ENCODE data around the gene TDG.
A peak's percentile ranks its signal among the peaks of the same experiment; 100 is the strongest.

TDG gene

GRCh38 chr12:103930787-103931735, 34.6 kb upstream of the TDG start:
- no peak overlapping the region for H2AK5ac ChIP-seq (ENCODE audit: low read length, severe bottlenecking)
- no peaks in the 10 kb centered on the region for H3K9me3 ChIP-seq (ENCODE audit: control insufficient read depth, low read length)
- peak overlapping the region; percentile 70 to 94 for H3K4me3 ChIP-seq (ENCODE audit: insufficient read depth in 1 of 2, low read depth in 1 of 2, low read length in 2 of 2)
- H3K14ac ChIP-seq (ENCODE audit: low read length in 2 of 2): no peak overlapping the region
- no peak overlapping the region for H2AFZ ChIP-seq (ENCODE audit: low read depth, low read length)
- no peak overlapping the region for H4K8ac ChIP-seq (ENCODE audit: low read length)
- H3K23ac ChIP-seq (ENCODE audit: low read length in 2 of 2): no peak overlapping the region
- no peak for DNase-seq
- peak overlapping the region; percentile 99 for H3K9ac ChIP-seq (ENCODE audit: low read length)
- peaks cover 3 to 37% of the 10 kb centered on the region in 2 experiments for H3K36me3 ChIP-seq (ENCODE audit: control insufficient read depth in 1 of 2, insufficient read depth in 2 of 2, low read depth in 1 of 2, low read length in 2 of 2)
- H2BK120ac ChIP-seq (ENCODE audit: low read depth, low read length): no peak overlapping the region
- no peak overlapping the region for H2BK5ac ChIP-seq (ENCODE audit: low read depth, low read length, poor library complexity, severe bottlenecking)
- peak overlapping the region; percentile 24 for H3K27ac ChIP-seq (ENCODE audit: low read length, poor library complexity, severe bottlenecking)
- H3K4me2 ChIP-seq (ENCODE audit: low read length, poor library complexity, severe bottlenecking): peak overlapping the region; percentile 81
- peaks cover 2% of the 10 kb centered on the region for H3K4me1 ChIP-seq (ENCODE audit: control insufficient read depth, insufficient read depth, low read depth, low read length)
- no peak overlapping the region for H2BK12ac ChIP-seq (ENCODE audit: low read length in 2 of 2)
- no peak overlapping the region for H4K91ac ChIP-seq (ENCODE audit: low read length)
- no peak overlapping the region for H2BK15ac ChIP-seq (ENCODE audit: low read depth, poor library complexity, severe bottlenecking)
- under 1% methylated on average over 25 of the region's 37 CpGs for WGBS
- peaks cover 4% of the 10 kb centered on the region for H3K79me1 ChIP-seq (replicated peaks; ENCODE audit: low read length, poor library complexity, severe bottlenecking)
- H3K27me3 ChIP-seq (ENCODE audit: control insufficient read depth in 1 of 2, insufficient read depth in 1 of 2, low read length in 2 of 2): no peaks in the 10 kb centered on the region
- H3K18ac ChIP-seq (ENCODE audit: low read depth in 1 of 2, low read length in 2 of 2): peak overlapping the region; percentile 64 to 65
- H3K4ac ChIP-seq (ENCODE audit: low read depth in 1 of 2, low read length in 2 of 2): peak overlapping the region in 1 of 2 experiments; percentile 74

GRCh38 chr12:103933237-103933636, 32.4 kb upstream of the TDG start:
- no peak overlapping the region for H3K27ac ChIP-seq (ENCODE audit: low read length, poor library complexity, severe bottlenecking)
- H4K8ac ChIP-seq (ENCODE audit: low read length): no peak overlapping the region
- H3K4ac ChIP-seq (ENCODE audit: low read depth in 1 of 2, low read length in 2 of 2): no peak overlapping the region
- H4K91ac ChIP-seq (ENCODE audit: low read length): no peak overlapping the region
- H2BK12ac ChIP-seq (ENCODE audit: low read length in 2 of 2): no peak overlapping the region
- H2BK5ac ChIP-seq (ENCODE audit: low read depth, low read length, poor library complexity, severe bottlenecking): no peak overlapping the region
- no peaks in the 10 kb centered on the region for H3K27me3 ChIP-seq (ENCODE audit: control insufficient read depth in 1 of 2, insufficient read depth in 1 of 2, low read length in 2 of 2)
- no peak overlapping the region for H2BK15ac ChIP-seq (ENCODE audit: low read depth, poor library complexity, severe bottlenecking)
- H3K36me3 ChIP-seq (ENCODE audit: control insufficient read depth in 1 of 2, insufficient read depth in 2 of 2, low read depth in 1 of 2, low read length in 2 of 2): peaks cover 13 to 59% of the 10 kb centered on the region in 2 experiments
- peaks cover 3% of the 10 kb centered on the region for H3K79me1 ChIP-seq (replicated peaks; ENCODE audit: low read length, poor library complexity, severe bottlenecking)
- peak overlapping the region; percentile 99 for H3K9ac ChIP-seq (ENCODE audit: low read length)
- peak overlapping the region in 1 of 2 experiments; percentile 94 for H3K4me3 ChIP-seq (ENCODE audit: insufficient read depth in 1 of 2, low read depth in 1 of 2, low read length in 2 of 2)
- DNase-seq: peak; percentile 22
- peak overlapping the region; percentile 18 for H3K4me2 ChIP-seq (ENCODE audit: low read length, poor library complexity, severe bottlenecking)
- no peak overlapping the region for H3K14ac ChIP-seq (ENCODE audit: low read length in 2 of 2)
- 86% methylated on average over 1 of the region's 2 CpGs for WGBS
- no peak overlapping the region for H2BK120ac ChIP-seq (ENCODE audit: low read depth, low read length)
- H2AK5ac ChIP-seq (ENCODE audit: low read length, severe bottlenecking): no peak overlapping the region
- H3K4me1 ChIP-seq (ENCODE audit: control insufficient read depth, insufficient read depth, low read depth, low read length): peaks cover 2% of the 10 kb centered on the region
- H3K18ac ChIP-seq (ENCODE audit: low read depth in 1 of 2, low read length in 2 of 2): no peak overlapping the region
- no peak overlapping the region for H3K23ac ChIP-seq (ENCODE audit: low read length in 2 of 2)
- no peak overlapping the region for H2AFZ ChIP-seq (ENCODE audit: low read depth, low read length)
- no peaks in the 10 kb centered on the region for H3K9me3 ChIP-seq (ENCODE audit: control insufficient read depth, low read length)

GRCh38 chr12:103936679-103937078, 29.0 kb upstream of the TDG start:
- 100% methylated on average over 2 of the region's 3 CpGs for WGBS
- no peak overlapping the region for H3K27ac ChIP-seq (ENCODE audit: low read length, poor library complexity, severe bottlenecking)
- no peak overlapping the region for H3K4me3 ChIP-seq (ENCODE audit: insufficient read depth in 1 of 2, low read depth in 1 of 2, low read length in 2 of 2)
- H2AFZ ChIP-seq (ENCODE audit: low read depth, low read length): no peak overlapping the region
- no peak overlapping the region for H2BK12ac ChIP-seq (ENCODE audit: low read length in 2 of 2)
- no peak overlapping the region for H2BK5ac ChIP-seq (ENCODE audit: low read depth, low read length, poor library complexity, severe bottlenecking)
- no peak overlapping the region for H2AK5ac ChIP-seq (ENCODE audit: low read length, severe bottlenecking)
- H4K8ac ChIP-seq (ENCODE audit: low read length): no peak overlapping the region
- H3K9me3 ChIP-seq (ENCODE audit: control insufficient read depth, low read length): no peaks in the 10 kb centered on the region
- no peak for DNase-seq
- no peak overlapping the region for H3K9ac ChIP-seq (ENCODE audit: low read length)
- H3K4ac ChIP-seq (ENCODE audit: low read depth in 1 of 2, low read length in 2 of 2): no peak overlapping the region
- H3K18ac ChIP-seq (ENCODE audit: low read depth in 1 of 2, low read length in 2 of 2): no peak overlapping the region
- peaks cover 9% of the 10 kb centered on the region for H3K79me1 ChIP-seq (replicated peaks; ENCODE audit: low read length, poor library complexity, severe bottlenecking)
- no peaks in the 10 kb centered on the region for H3K27me3 ChIP-seq (ENCODE audit: control insufficient read depth in 1 of 2, insufficient read depth in 1 of 2, low read length in 2 of 2)
- H3K36me3 ChIP-seq (ENCODE audit: control insufficient read depth in 1 of 2, insufficient read depth in 2 of 2, low read depth in 1 of 2, low read length in 2 of 2): peaks cover 19 to 93% of the 10 kb centered on the region in 2 experiments
- H4K91ac ChIP-seq (ENCODE audit: low read length): no peak overlapping the region
- H3K4me2 ChIP-seq (ENCODE audit: low read length, poor library complexity, severe bottlenecking): no peak overlapping the region
- H3K23ac ChIP-seq (ENCODE audit: low read length in 2 of 2): no peak overlapping the region
- no peak overlapping the region for H2BK120ac ChIP-seq (ENCODE audit: low read depth, low read length)
- no peak overlapping the region for H3K14ac ChIP-seq (ENCODE audit: low read length in 2 of 2)
- peaks cover 4% of the 10 kb centered on the region for H3K4me1 ChIP-seq (ENCODE audit: control insufficient read depth, insufficient read depth, low read depth, low read length)
- H2BK15ac ChIP-seq (ENCODE audit: low read depth, poor library complexity, severe bottlenecking): no peak overlapping the region

- H3K79me1 ChIP-seq (replicated peaks; ENCODE audit: low read length, poor library complexity, severe bottlenecking): peaks cover 4% of the 10 kb centered on the region
- H3K9ac ChIP-seq (ENCODE audit: low read length): no peak overlapping the region
- H3K27me3 ChIP-seq (ENCODE audit: control insufficient read depth in 1 of 2, insufficient read depth in 1 of 2, low read length in 2 of 2): no peaks in the 10 kb centered on the region
- no peak overlapping the region for H3K4ac ChIP-seq (ENCODE audit: low read depth in 1 of 2, low read length in 2 of 2)
- H3K36me3 ChIP-seq (ENCODE audit: control insufficient read depth in 1 of 2, insufficient read depth in 2 of 2, low read depth in 1 of 2, low read length in 2 of 2): peaks cover 20 to 98% of the 10 kb centered on the region in 2 experiments
- no peak overlapping the region for H2BK120ac ChIP-seq (ENCODE audit: low read depth, low read length)
- no peak overlapping the region for H3K4me2 ChIP-seq (ENCODE audit: low read length, poor library complexity, severe bottlenecking)
- no peak overlapping the region for H4K8ac ChIP-seq (ENCODE audit: low read length)
- H2BK15ac ChIP-seq (ENCODE audit: low read depth, poor library complexity, severe bottlenecking): no peak overlapping the region
- H2AK5ac ChIP-seq (ENCODE audit: low read length, severe bottlenecking): no peak overlapping the region
- no peaks in the 10 kb centered on the region for H3K9me3 ChIP-seq (ENCODE audit: control insufficient read depth, low read length)
- H2BK12ac ChIP-seq (ENCODE audit: low read length in 2 of 2): no peak overlapping the region
- no peak overlapping the region for H3K27ac ChIP-seq (ENCODE audit: low read length, poor library complexity, severe bottlenecking)
- no peak overlapping the region for H3K18ac ChIP-seq (ENCODE audit: low read depth in 1 of 2, low read length in 2 of 2)
- no peak overlapping the region for H3K4me3 ChIP-seq (ENCODE audit: insufficient read depth in 1 of 2, low read depth in 1 of 2, low read length in 2 of 2)
- no peak for DNase-seq
- no peaks in the 10 kb centered on the region for H3K4me1 ChIP-seq (ENCODE audit: control insufficient read depth, insufficient read depth, low read depth, low read length)
- 93% methylated on average over 3 of the region's 3 CpGs for WGBS
- no peak overlapping the region for H2BK5ac ChIP-seq (ENCODE audit: low read depth, low read length, poor library complexity, severe bottlenecking)
- H3K14ac ChIP-seq (ENCODE audit: low read length in 2 of 2): no peak overlapping the region
- no peak overlapping the region for H4K91ac ChIP-seq (ENCODE audit: low read length)
- no peak overlapping the region for H2AFZ ChIP-seq (ENCODE audit: low read depth, low read length)
- H3K23ac ChIP-seq (ENCODE audit: low read length in 2 of 2): no peak overlapping the region
Measured at GRCh38 chr12:103944964-103945363, 20.7 kb upstream of the TDG start.
